HepG2 (cell line): ENCODE data around the gene SH3PXD2A. TPM values are rescaled to one million over a fixed set of nuclear protein-coding genes. Genes with fewer than 3 reads are reported as not detected.

Source experiments
- AFF4 ChIP-seq: sonication (generic); formaldehyde crosslinking; IDR thresholded peaks from 2 replicates; pipeline ENCODE4 v1.4.0; 2020; ENCODE audit warnings: missing genetic modification reagents
- AGO2 ChIP-seq: fragments of 200-400 bp; formaldehyde crosslinking; optimal IDR thresholded peaks from 2 replicates; pipeline ENCODE3; 2017; ENCODE audit warnings: mild to moderate bottlenecking, low read depth, low read length, moderate library complexity
- BRD4 ChIP-seq: sonication (generic); formaldehyde crosslinking; IDR thresholded peaks from 2 replicates; pipeline ENCODE4 v1.4.0; 2020; ENCODE audit warnings: missing genetic modification reagents
- CEBPB ChIP-seq: IDR thresholded peaks from 2 replicates; pipeline ENCODE4 v1.6.1; 2011; ENCODE audit warnings: low read depth, low read length, improper control_type of control experiment, borderline replicate concordance
- DDIT3 ChIP-seq: sonication (generic); formaldehyde crosslinking; IDR thresholded peaks from 2 replicates; pipeline ENCODE4 v1.4.0; 2020; ENCODE audit warnings: mild to moderate bottlenecking, missing genetic modification reagents
- HOXD1 ChIP-seq: sonication (generic); formaldehyde crosslinking; IDR thresholded peaks from 2 replicates; pipeline ENCODE4 v1.5.0; 2020; ENCODE audit warnings: missing genetic modification reagents
- IRX3 ChIP-seq: sonication (generic); formaldehyde crosslinking; IDR thresholded peaks from 2 replicates; pipeline ENCODE4 v1.8.1; 2023; ENCODE audit warnings: mild to moderate bottlenecking, low read depth, missing genetic modification reagents, borderline replicate concordance
- MAFF ChIP-seq: IDR thresholded peaks from 2 replicates; pipeline ENCODE4 v1.6.1; 2011; ENCODE audit warnings: low read depth, low read length, improper control_type of control experiment
- MLX ChIP-seq: IDR thresholded peaks from 2 replicates; pipeline ENCODE4 v1.6.1; 2016
- NCOA2 ChIP-seq: sonication (generic); formaldehyde crosslinking; IDR thresholded peaks from 2 replicates; pipeline ENCODE4 v1.8.0; 2022; ENCODE audit warnings: inconsistent platforms
- NFIC ChIP-seq: IDR thresholded peaks from 2 replicates; pipeline ENCODE4 v1.6.1; 2012; ENCODE audit warnings: mild to moderate bottlenecking, low read length, inconsistent platforms
- NFYB ChIP-seq: sonication (generic); formaldehyde crosslinking; IDR thresholded peaks from 2 replicates; pipeline ENCODE4 v1.4.0; 2020; ENCODE audit warnings: missing genetic modification reagents
- ONECUT2 ChIP-seq: sonication (generic); formaldehyde crosslinking; IDR thresholded peaks from 2 replicates; pipeline ENCODE4 v1.4.0; 2020; ENCODE audit warnings: missing genetic modification reagents
- PHF21A ChIP-seq: sonication (generic); formaldehyde crosslinking; IDR thresholded peaks from 2 replicates; pipeline ENCODE4 v1.5.0; 2020; ENCODE audit warnings: mild to moderate bottlenecking, missing genetic modification reagents
- SIN3A ChIP-seq: IDR thresholded peaks from 2 replicates; pipeline ENCODE4 v1.6.1; 2011; ENCODE audit warnings: low read depth, mild to moderate bottlenecking, control low read depth, low read length, borderline replicate concordance
- SIN3B ChIP-seq: fragments of 150-350 bp; IDR thresholded peaks from 2 replicates; pipeline ENCODE4 v1.6.1; 2014; ENCODE audit warnings: low read length
- TCF7L2 ChIP-seq: IDR thresholded peaks from 2 replicates; pipeline ENCODE4 v1.6.1; 2011; ENCODE audit warnings: mild to moderate bottlenecking, low read depth, low read length, moderate library complexity
- XRCC5 ChIP-seq: fragments of 200-400 bp; formaldehyde crosslinking; optimal IDR thresholded peaks from 2 replicates; pipeline ENCODE3; 2017; ENCODE audit warnings: mild to moderate bottlenecking, low read length
- ZNF143 ChIP-seq: sonication (generic); formaldehyde crosslinking; IDR thresholded peaks from 2 replicates; pipeline ENCODE4 v1.4.0; 2020; ENCODE audit warnings: missing genetic modification reagents
- ZNF510 ChIP-seq: sonication (generic); formaldehyde crosslinking; IDR thresholded peaks from 2 replicates; pipeline ENCODE4 v1.4.0; 2020; ENCODE audit warnings: low read depth, mild to moderate bottlenecking, missing genetic modification reagents
- ZNF558 ChIP-seq: sonication (generic); formaldehyde crosslinking; IDR thresholded peaks from 2 replicates; pipeline ENCODE4 v1.9.0; 2022; ENCODE audit warnings: mild to moderate bottlenecking, missing genetic modification reagents, borderline replicate concordance
- ZNF629 ChIP-seq: sonication (generic); formaldehyde crosslinking; conservative IDR thresholded peaks from 2 replicates; pipeline ENCODE4 v1.5.0; 2020; ENCODE audit warnings: missing genetic modification reagents
- ZNF639 ChIP-seq: conservative IDR thresholded peaks from 2 replicates; pipeline ENCODE4 v1.6.1; 2018; ENCODE audit warnings: missing genetic modification reagents
- ZNF704 ChIP-seq: sonication (generic); formaldehyde crosslinking; IDR thresholded peaks from 2 replicates; pipeline ENCODE4 v1.8.1; 2023; ENCODE audit warnings: mild to moderate bottlenecking, inconsistent platforms, moderate library complexity, missing genetic modification reagents, borderline replicate concordance
- polyA plus RNA-seq, 8 experiments: library from polyadenylated mRNA; depleted of rRNA in 3 of 8; stranded (reverse) in 7 of 8; unstranded in 1 of 8; fragments of >200 nt; fragmentation: Illumina TruSeq in 4 of 8; extraction: Trizol in 4 of 8; gene quantifications; 2 replicates each; pipeline versions ENCODE4 v1.2.1 to v1.2.3, GENCODE V29; 2011 to 2016; ENCODE audit warnings: low read depth in 4 of 8, missing spikeins in 1 of 8, mixed read lengths in 1 of 8; ENCODE audit not compliant: insufficient read depth in 1 of 8
- total RNA-seq, 5 experiments: library from RNA; depleted of rRNA; stranded (reverse); fragments of >200 nt; fragmentation: Illumina TruSeq; extraction: Trizol; gene quantifications; 2 replicates each; pipeline ENCODE4 v1.2.3, GENCODE V29; 2016; ENCODE audit warnings: low read depth in 1 of 5

SH3PXD2A gene
- total and polyA plus RNA-seq, 2 of the 13 experiments (the other 11 are each of a cell fraction or from before 2014, with no cell fraction given), result 11.1 to 11.3 TPM

GRCh38 chr10:103853428-103854264 lies 1.7 kb downstream of the SH3PXD2A start (continued):
- TF ChIP-seq IRX3 (CRISPR knock-in tag) (no peak), DDIT3 (no peak), SIN3B (no peak), TCF7L2 (no peak), CEBPB (0 out of 2 replicates have a peak, but pooled peaks have one; percentile 2), XRCC5 (no peak), SIN3A (peak; percentile 76), HOXD1 (CRISPR knock-in tag) (no peak), ZNF558 (CRISPR knock-in tag) (no peak), NFIC (no peak), AFF4 (no peak), ZNF510 (CRISPR knock-in tag) (peak; percentile 92; the same call in 1 of the 2 replicates), ZNF639 (CRISPR knock-in tag) (no peak), BRD4 (no peak), NCOA2 (CRISPR knock-in tag) (no peak), ZNF143 (CRISPR knock-in tag) (peak; percentile 29; the same call in 1 of the 2 replicates), MLX (CRISPR knock-in tag) (no peak), PHF21A (no peak), ZNF629 (CRISPR knock-in tag) (peak; percentile 40), AGO2 (no peak), ZNF704 (CRISPR knock-in tag) (no peak), ONECUT2 (CRISPR knock-in tag) (no peak), NFYB (CRISPR knock-in tag) (no peak), MAFF (no peak)
